Uterus (tissue), 2 donors: Measurements from ENCODE around the gene CDON.

Experiments
- POLR2A ChIP-seq, 2 donors: fragments of 450-650 bp; IDR thresholded peaks; one replicate each; pipeline ENCODE4 v1.6.1; 2016; ENCODE audit warnings: antibody characterized with exemption in 2 of 2, mild to moderate bottlenecking in 1 of 2, moderate library complexity in 1 of 2
- TF ChIP-seq, protein P1 (sequence below), 4 experiments: fragments of 200-600 bp in 2 of 4; fragments of 450-650 bp in 2 of 4; sonication (generic) in 2 of 4; IDR thresholded peaks; one replicate each; pipeline ENCODE4 v1.5.1; 2016 to 2019; ENCODE audit warnings: antibody characterized with exemption in 4 of 4, mild to moderate bottlenecking in 2 of 4, moderate library complexity in 1 of 4

GRCh38 chr11:125958872-125959400, 103.7 kb downstream of the CDON start:
- TF ChIP-seq, protein P1, sequence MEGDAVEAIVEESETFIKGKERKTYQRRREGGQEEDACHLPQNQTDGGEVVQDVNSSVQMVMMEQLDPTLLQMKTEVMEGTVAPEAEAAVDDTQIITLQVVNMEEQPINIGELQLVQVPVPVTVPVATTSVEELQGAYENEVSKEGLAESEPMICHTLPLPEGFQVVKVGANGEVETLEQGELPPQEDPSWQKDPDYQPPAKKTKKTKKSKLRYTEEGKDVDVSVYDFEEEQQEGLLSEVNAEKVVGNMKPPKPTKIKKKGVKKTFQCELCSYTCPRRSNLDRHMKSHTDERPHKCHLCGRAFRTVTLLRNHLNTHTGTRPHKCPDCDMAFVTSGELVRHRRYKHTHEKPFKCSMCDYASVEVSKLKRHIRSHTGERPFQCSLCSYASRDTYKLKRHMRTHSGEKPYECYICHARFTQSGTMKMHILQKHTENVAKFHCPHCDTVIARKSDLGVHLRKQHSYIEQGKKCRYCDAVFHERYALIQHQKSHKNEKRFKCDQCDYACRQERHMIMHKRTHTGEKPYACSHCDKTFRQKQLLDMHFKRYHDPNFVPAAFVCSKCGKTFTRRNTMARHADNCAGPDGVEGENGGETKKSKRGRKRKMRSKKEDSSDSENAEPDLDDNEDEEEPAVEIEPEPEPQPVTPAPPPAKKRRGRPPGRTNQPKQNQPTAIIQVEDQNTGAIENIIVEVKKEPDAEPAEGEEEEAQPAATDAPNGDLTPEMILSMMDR (IDR thresholded peaks at IDR 0.05) = no peak
- TF ChIP-seq POLR2A (IDR thresholded peaks at IDR 0.05) = no peak
